Spinal cord (tissue), 10 donors: ENCODE data around the gene MTCL3. TPM values are rescaled to one million over a fixed set of nuclear protein-coding genes. Genes with fewer than 3 reads are reported as not detected.
"Not testable (repeated sequence)": the region's sequence is repeated elsewhere in the genome, so short reads cannot be mapped to it uniquely, and the experiment has no call there.

ENCODE experiments used
- DNase-seq, 6 donors: peaks; one replicate each; pipeline versions ENCODE4 v3.0.0 to v3.0.0-alpha.2; 2013 to 2015; ENCODE audit warnings: low spot score in 6 of 6, low read depth in 4 of 6
- H3K27ac ChIP-seq: one replicate; pipeline ENCODE4 v1.5.1; 2013; ENCODE audit warnings: low read depth, low read length, control low read depth
- H3K27me3 ChIP-seq: one replicate; pipeline ENCODE4 v1.6.1; 2013; ENCODE audit warnings: low read length; ENCODE audit not compliant: control insufficient read depth, insufficient read depth
- H3K36me3 ChIP-seq: one replicate; pipeline ENCODE4 v1.6.1; 2013; ENCODE audit warnings: low read length; ENCODE audit not compliant: control insufficient read depth, insufficient read depth
- H3K4me1 ChIP-seq: one replicate; pipeline ENCODE4 v1.6.1; 2013; ENCODE audit warnings: low read length; ENCODE audit not compliant: control insufficient read depth, insufficient read depth
- H3K4me3 ChIP-seq: one replicate; pipeline ENCODE4 v1.5.1; 2013; ENCODE audit warnings: low read depth, low read length, control low read depth
- H3K9me3 ChIP-seq: one replicate; pipeline ENCODE4 v1.6.1; 2013; ENCODE audit warnings: low read length; ENCODE audit not compliant: control insufficient read depth, insufficient read depth
- WGBS: methylation state at CpG from one replicate; pipeline ENCODE4 v1.1.5; 2013; ENCODE audit warnings: missing lambda C conversion rate; ENCODE audit not compliant: insufficient coverage; 5-methylcytosine and 5-hydroxymethylcytosine counted together
- polyA plus RNA-seq, 2 donors: library from polyadenylated mRNA; unstranded; fragments of 120-200 nt; gene quantifications; one replicate each; pipeline ENCODE4 v1.2.1, GENCODE V29; 2013; ENCODE audit not compliant: insufficient read length in 2 of 2
- small RNA-seq: library from RNA; depleted of rRNA; stranded (forward); fragments of <200 nt; gene quantifications from one replicate; pipeline ENCODE3, GENCODE V24; 2014; ENCODE audit warnings: low replicate concordance
- total RNA-seq, 2 donors: library from RNA; depleted of rRNA in 1 of 2; stranded (reverse); fragments of 120-200 nt in 1 of 2; fragments of >200 nt in 1 of 2; gene quantifications; one replicate each; pipeline versions ENCODE4 v1.2.3 to v1.2.4, GENCODE V29; 2013 to 2014
- donor health status: healthy.

MTCL3 gene

DNA sequence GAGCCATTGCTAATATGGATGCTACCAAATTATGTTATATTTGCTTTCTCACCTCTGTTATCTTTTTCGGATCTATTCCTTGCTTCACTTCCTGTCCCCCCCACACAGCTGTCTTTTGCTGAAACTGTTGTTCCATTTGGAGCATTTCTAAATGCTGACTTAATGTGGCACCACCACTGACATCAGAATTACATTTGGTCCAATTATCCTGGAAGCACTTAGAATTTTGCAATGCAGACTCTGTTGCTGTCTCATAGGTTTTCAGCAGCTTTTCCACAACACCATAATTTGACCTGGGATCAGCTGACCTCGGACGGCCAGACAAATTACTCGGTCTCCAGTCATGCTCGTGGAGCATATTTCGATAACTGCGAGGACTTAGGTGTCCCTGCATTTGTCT, 72.8 kb downstream of the MTCL3 start:
- no peak overlapping the region for H3K27ac ChIP-seq
- WGBS = 100% methylated on average over 1 of the region's 7 CpGs

DNA sequence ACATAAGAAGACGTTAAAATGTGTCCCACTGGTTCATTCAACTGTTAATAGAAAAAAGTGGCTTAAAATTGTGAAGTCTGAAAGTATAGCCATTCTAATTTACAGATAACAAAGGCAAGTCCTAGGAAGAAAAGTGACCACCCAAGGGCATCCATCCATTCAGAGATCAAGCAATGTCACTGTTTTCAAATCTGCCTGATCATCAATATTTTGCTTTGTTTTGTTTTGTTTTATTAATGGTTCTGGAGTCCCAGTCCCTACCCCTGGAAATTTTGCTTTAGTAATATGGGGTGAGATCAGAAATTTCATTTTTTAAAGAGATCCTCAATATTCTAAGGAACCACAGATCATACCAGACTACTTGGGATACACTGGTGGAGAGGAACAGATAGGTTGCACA, 77.3 kb downstream of the MTCL3 start:
- no peak overlapping the region for H3K27ac ChIP-seq
- H3K27me3 ChIP-seq = no peaks in the 10 kb centered on the region
- no CpG with 5 or more reads among the region's 1 CpG for WGBS
- no peaks in the 10 kb centered on the region for H3K36me3 ChIP-seq
- no peaks in the 10 kb centered on the region for H3K4me1 ChIP-seq
- H3K4me3 ChIP-seq = no peak overlapping the region
- DNase-seq = no peak
- H3K9me3 ChIP-seq = no peaks in the 10 kb centered on the region

More for the DNA sequence above, 72.8 kb downstream of the MTCL3 start:
- Histone ChIP-seq H3K27me3 (no peaks in the 10 kb centered on the region), H3K36me3 (peaks cover 3% of the 10 kb centered on the region), H3K9me3 (no peaks in the 10 kb centered on the region), H3K4me3 (no peak overlapping the region), H3K4me1 (no peaks in the 10 kb centered on the region)
- no peak for DNase-seq

DNA sequence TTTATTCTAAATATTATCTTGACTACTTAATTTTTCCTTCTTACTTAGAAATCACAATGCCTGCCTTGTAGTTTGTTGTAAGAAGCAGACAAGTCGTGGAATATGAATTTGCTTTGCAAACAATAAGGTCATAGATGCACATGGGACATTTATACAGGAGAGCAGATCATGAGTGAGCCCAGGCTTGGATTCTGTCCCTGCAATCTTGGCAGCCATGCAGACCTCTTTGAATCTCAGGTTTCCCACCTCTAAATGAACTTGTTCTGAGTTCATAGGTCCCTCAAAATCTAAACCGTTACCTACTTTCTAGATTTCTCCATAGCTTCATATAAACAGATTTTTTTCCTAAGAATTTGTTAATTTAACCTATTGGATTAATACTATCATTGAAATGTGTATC, 79.4 kb downstream of the MTCL3 start:
- DNase-seq = no peak
- H3K4me3 ChIP-seq = no peak overlapping the region
- no peaks in the 10 kb centered on the region for H3K4me1 ChIP-seq
- no peaks in the 10 kb centered on the region for H3K36me3 ChIP-seq
- H3K27ac ChIP-seq = no peak overlapping the region
- no peaks in the 10 kb centered on the region for H3K27me3 ChIP-seq
- no peaks in the 10 kb centered on the region for H3K9me3 ChIP-seq
- no CpG with 5 or more reads among the region's 2 CpGs for WGBS

DNA sequence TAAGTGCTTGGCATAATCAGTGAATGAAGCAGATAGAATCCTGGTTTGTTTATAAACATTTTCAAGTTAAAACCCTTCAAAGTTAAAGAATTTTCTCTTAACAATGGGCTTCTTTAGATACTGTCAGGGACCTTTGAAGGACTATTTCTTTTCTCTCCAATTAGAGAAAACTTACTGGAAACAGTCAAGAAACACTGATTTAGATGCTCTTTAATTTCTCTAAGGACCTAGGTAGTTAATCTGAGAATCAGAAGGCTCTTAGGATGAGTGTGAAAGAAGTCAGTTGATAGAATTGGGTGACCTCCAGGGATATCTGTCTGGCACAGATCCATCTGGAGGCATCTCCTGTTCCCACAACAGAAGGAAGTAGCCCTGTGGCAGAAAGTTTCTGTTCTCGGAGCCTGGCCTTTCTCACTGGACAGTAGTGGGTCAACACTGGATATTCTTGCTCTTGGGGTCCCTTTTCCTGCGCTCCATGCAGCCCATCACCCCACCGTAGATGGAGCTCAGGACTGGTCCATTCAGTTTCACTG, 82.5 kb downstream of the MTCL3 start:
- Histone ChIP-seq H3K9me3 (no peaks in the 10 kb centered on the region), H3K27me3 (no peaks in the 10 kb centered on the region), H3K27ac (no peak overlapping the region), H3K36me3 (no peaks in the 10 kb centered on the region), H3K4me3 (no peak overlapping the region), H3K4me1 (no peaks in the 10 kb centered on the region)
- 83% methylated on average over 3 of the region's 3 CpGs for WGBS
- no peak for DNase-seq

DNA sequence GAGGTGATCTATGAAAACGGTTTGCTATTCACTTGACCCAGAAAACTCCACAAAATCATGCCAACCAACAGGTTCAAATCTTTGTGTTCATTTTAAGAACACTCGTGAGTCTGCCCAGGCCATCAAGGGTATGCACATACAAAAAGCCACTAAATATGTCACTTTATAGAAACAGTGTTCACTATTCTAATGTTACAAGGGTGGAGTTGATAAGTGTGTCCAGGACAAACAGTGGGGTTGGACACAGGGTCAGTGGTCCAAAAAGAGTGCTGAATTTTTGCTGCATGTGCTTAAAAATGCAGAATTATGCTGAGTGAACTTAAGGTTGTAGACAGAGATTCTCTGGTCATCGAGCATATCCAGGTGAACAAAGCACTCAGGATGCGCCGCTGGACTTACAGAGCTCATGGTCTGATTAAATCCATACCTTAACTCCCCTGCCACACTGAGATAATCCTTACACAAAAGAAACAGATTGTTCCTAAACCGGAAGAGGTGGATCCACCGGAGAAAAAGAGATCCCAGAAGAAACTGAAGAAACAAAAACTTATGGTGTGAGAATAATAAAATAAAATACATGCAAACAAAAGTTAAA, 83.4 kb downstream of the MTCL3 start:
- H3K4me1 ChIP-seq = no peaks in the 10 kb centered on the region
- WGBS = 89% methylated on average over 4 of the region's 7 CpGs
- no peak overlapping the region for H3K4me3 ChIP-seq
- H3K27ac ChIP-seq = no peak overlapping the region
- DNase-seq = no peak
- no peaks in the 10 kb centered on the region for H3K9me3 ChIP-seq
- H3K36me3 ChIP-seq = no peaks in the 10 kb centered on the region
- no peaks in the 10 kb centered on the region for H3K27me3 ChIP-seq

DNA sequence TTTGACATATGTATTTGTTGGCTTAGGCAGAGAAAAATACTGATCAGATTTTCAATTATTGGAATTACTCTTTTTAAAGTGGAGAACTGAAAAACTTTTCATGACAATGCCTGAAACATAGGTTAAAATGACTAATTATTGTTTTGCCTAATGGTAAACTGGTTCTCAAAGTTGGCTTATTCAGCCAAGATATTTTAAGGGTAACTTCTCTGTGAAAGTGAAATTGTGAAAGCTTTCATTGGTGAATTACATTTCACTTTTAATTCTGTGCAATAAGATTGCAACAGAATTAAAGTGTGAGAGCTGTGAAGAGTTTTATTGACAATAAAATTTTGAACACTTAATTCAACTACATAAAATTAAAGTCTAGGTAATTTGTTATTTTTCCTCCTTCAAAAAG, 84.5 kb downstream of the MTCL3 start:
- no peaks in the 10 kb centered on the region for H3K36me3 ChIP-seq
- no peak for DNase-seq
- H3K9me3 ChIP-seq = no peaks in the 10 kb centered on the region
- H3K27me3 ChIP-seq = no peaks in the 10 kb centered on the region
- H3K4me1 ChIP-seq = no peaks in the 10 kb centered on the region
- no peak overlapping the region for H3K27ac ChIP-seq
- no peak overlapping the region for H3K4me3 ChIP-seq

DNA sequence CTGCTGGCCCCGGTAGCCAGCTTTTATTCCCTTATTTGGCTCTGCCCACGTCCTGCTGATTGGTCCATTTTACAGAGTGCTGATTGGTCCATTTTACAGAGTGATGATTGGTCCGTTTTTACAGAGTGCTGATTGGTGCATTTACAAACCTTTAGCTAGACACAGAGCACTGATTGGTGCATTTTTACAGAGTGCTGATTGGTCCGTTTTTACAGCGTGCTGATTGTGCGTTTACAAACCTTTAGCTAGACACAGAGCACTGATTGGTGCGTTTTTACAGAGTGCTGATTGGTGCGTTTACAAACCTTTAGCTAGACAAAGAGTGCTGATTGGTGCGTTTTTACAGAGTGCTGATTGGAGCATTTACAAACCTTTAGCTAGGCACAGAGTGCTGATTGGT, 90.6 kb downstream of the MTCL3 start:
- WGBS = 93% methylated on average over 9 of the region's 9 CpGs
- not testable (repeated sequence) for H3K9me3 ChIP-seq, H3K27ac ChIP-seq, H3K4me1 ChIP-seq, DNase-seq, H3K27me3 ChIP-seq, H3K4me3 ChIP-seq, H3K36me3 ChIP-seq

DNA sequence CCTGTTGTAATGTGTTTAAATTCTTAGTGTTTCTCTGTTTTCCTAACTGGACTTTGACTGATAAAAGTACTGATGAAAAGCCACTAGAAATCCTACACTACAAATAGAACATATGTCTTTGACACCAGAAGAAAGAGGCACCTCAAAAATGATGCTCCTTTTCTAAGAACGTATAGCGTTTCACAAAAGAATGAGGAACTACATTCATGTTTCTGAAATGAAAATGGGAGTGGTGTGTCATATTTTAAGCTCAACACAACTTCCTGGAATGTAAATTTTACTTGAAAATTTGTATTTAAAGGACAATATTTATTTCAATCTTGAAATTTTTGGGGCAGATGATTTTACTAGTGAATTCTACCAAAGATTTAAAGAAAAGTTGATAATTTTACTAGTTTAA, 95.2 kb downstream of the MTCL3 start:
- Histone ChIP-seq H3K4me1 (no peaks in the 10 kb centered on the region), H3K4me3 (no peak overlapping the region), H3K9me3 (peaks cover 1% of the 10 kb centered on the region), H3K27me3 (no peaks in the 10 kb centered on the region), H3K27ac (no peak overlapping the region), H3K36me3 (no peaks in the 10 kb centered on the region)
- no CpG with 5 or more reads among the region's 2 CpGs for WGBS
- no peak for DNase-seq

Small RNA genes lying within 50 kb of the gene (small RNA-seq; reads per million reads assigned to genes)
- 0.06 reads per million for gene KIAA0408

Other genes starting within 250 kb of the MTCL3 start
- gene ECHDC1, start 175.7 kb downstream of the MTCL3 start, total RNA-seq = 10 to 100 TPM; 50.1 to 68.5 TPM
- 10 to 100 TPM; 54.5 to 56.2 TPM for gene ECHDC1, start 175.7 kb downstream of the MTCL3 start, polyA plus RNA-seq
- gene KIAA0408, start 59.9 kb downstream of the MTCL3 start, total RNA-seq = 10 to 100 TPM; 17.6 to 71.0 TPM
- 10 to 100 TPM; 60.2 to 93.6 TPM for gene KIAA0408, start 59.9 kb downstream of the MTCL3 start, polyA plus RNA-seq
- gene C6orf58, start 57.8 kb upstream of the MTCL3 start, total RNA-seq = under 1 TPM in 1 of 2 donors, not detected in 1; 0.17 TPM
- gene C6orf58, start 57.8 kb upstream of the MTCL3 start, polyA plus RNA-seq = 1 to 10 TPM; 1.2 to 1.6 TPM